Glomerular visceral epithelial cell (primary cell): ENCODE results near the gene GUCA2A.
"Not testable (repeated sequence)": the region's sequence is repeated elsewhere in the genome, so short reads cannot be mapped to it uniquely, and the experiment has no call there.

Source experiments
- DNase-seq: peaks from one replicate; pipeline ENCODE4 v3.0.0-alpha.2; 2016; ENCODE audit errors: extremely low spot score

The GUCA2A gene, protein sequence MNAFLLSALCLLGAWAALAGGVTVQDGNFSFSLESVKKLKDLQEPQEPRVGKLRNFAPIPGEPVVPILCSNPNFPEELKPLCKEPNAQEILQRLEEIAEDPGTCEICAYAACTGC

DNA sequence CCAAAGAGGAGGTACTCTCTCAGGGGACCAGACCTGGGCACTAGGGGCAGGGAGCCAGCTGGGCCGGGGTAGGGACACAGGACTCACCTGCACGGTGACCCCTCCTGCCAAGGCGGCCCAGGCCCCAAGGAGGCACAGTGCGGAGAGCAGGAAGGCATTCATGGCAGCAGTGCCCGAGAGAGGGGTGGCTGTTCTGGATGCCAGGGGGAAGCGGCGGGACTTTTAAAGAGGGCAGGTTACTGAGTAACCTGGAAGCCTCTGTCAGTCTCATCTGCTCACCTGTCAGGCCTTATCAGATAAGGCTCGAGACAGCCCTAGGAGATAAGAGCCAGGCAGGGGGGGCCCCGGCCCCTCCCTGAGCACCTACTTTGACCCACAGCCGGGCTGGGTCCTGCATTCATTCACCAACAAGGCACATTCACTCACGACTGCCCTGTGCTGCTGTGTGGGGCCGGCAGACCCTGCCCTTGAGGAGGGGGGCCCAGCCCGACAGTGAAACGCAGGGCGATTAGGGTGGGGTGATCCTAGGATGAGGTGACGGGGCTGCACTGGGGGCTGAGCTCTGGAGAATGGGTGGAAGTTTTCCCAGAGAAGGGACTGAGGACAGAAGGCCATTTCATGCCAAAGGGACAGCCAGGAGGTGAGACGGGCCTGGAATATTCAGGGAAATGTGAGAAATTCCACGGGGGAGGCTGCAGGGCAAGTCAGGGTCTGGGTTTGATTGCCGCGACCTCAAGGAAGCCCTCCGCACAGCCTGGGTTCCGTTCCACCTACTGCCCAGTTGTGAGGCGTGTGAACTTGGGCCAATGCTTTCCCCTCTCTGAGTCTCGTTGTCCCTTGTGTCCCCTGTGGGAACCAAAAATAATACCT lies at the start of gene GUCA2A:
GUCA2A (minus strand) TSS at position 195 of the 870 bp plus-strand sequence; CDS start at position 162, 33 bp downstream.
- DNase-seq: no peak

DNA sequence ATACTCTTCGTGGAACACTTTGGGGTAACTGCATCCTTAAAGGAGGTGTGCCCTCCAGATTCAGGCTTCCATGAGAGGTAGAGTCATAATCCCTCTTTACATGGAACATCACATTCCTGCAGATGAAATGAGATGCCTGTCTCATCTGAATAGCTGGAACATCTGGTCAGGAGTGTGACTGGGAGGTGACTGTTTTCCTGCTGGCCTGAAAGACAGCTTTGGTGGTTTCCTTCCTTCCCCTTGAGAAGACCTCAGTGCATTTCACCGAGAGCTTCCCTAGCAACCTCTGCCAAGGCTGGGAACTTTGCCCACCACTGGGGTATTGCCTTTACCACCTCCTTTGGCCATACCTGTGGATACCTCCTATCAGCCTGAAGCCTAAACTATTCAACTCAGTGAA lies 46.7 kb upstream of the GUCA2A start:
- DNase-seq: no peak

DNA sequence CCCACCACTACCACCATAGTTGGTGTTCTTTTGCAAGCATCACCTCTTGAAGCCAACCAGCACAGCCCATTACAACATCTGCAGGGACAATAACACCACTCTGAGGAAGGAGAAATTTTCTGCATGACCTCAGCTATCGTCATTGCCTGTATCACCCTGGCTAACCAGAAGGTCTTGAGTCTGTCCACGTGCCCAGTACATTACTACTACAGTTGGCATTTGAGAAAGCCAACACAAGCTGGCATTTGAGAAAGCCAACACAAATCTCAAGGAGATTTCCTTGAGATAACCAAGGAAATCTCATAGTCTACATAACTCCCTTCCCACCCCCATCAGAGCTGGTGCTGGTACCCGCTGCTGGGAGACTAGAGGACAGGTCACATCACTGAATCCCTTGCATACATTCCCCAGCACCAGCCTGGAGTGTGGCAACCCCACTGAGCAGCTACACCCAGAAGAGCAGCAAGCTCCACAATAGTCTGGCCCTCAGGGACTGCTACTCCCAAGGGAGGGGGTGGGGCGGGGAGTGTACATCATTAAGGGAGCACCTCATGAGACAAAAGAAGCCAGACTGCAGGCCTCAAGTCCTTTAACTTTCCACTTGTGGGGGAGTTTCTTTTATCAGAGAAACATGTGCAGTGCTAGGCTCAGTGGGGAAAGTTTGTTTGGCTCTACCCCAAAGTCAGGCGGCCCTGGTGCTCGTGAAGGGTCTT lies 46.0 kb upstream of the GUCA2A start:
- no peak for DNase-seq

DNA sequence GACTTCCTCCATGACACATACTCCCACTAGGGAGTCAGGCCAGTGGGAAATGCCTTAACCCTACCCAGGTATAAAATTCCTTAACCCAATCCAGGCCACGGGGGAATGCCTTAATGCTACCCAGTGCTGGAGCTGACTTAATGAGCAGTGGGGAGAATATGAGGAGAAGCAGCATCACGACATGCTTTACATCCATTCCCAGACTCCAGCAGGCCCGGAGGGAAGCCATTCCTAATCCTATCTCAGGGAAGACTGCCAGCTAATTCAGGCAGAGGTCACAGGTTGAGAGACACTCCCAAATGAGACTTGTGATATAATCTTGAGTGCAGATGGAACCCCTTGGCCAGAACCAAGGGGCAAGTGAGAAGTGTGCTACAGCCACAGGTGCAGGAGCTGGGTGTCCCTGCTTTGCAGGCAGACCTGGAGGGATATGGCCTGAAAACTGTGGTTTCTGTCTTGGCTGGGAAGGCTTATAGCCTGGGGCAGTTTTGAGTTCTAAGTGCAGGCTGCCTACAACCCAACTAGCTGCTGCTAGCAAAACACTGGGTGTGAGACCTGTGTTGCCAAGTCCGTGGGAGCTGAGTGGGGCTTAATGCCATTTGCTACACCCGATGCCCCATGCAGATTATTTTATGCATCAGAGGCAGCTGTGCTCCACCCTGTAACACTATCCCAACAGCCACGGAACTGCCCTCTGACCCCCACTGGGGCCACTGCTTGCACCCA lies 45.1 kb upstream of the GUCA2A start:
- no peak for DNase-seq

DNA sequence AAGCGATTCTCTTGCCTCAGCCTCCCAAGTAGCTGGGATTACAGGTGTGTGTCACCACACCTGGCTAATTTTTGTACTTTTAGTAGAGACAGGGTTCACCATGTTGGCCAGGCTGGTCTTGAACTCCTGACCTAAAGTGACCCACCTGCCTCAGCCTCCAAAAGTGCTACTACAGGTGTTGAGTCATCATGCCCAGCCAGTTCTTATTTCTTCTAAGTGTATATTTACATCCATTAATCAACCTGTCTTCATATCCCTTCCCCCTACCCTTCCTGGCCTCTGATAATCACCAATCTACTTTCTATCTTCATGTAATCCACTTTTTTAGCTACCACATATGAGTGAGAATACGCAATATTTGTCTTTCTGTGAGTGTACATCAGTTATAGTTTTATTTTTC lies 42.4 kb upstream of the GUCA2A start:
- DNase-seq: not testable (repeated sequence)

DNA sequence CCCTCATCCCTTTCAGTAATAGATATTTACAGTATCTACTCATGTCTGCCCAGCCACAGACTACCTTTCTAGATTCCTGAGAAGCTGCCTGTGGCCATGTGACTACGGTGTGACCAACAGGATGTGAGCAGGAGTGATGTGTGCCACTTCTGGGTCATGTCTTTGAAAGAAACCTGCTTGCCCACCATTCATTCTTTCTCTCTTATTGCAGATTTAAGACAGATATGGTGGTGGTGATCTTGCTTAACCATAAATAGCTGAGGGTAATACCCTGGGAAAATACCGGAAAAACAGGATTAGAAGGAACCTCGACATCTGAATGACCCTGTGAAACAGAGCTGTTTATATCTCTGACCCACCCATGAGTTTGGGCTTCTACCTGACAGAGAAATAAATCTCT lies 41.6 kb upstream of the GUCA2A start:
- DNase-seq: no peak

DNA sequence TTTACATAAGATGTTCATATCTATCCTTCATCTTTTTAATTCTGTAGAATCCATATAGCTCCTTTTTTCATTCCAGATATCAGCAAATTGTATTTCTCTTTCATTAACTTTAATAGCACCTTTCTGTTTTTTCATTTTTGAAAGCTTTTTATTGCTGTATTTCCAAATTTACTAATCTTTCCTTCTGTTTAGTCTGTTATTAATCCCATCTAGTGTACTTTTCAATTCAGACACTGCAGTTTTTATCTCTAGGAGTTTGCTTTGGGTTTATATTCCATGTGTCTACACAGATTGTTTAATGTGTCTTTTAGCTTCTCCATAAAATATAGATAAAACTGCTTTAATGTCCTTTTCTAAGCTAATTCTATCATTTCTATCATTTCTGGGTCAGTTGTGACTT lies 37.4 kb upstream of the GUCA2A start:
- DNase-seq: no peak

DNA sequence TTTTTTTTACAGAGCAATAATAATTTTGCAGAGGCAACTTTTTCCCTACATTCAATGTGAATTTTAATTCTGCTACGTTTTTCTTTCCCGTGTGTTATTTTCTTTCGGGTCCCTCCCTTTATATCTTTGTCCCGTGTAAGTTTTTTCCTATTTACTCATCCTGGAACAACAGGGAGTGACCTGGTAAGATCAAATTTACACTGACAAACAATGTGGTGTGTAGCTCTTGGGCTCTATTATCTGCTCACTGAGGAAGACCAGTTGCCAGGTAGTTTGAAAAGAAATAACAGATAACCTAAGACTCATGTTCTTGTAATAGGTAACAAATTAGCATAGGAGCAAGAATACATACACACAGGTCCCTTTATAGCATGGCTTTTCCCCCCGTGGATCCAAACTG lies 33.7 kb upstream of the GUCA2A start:
- no peak for DNase-seq

DNA sequence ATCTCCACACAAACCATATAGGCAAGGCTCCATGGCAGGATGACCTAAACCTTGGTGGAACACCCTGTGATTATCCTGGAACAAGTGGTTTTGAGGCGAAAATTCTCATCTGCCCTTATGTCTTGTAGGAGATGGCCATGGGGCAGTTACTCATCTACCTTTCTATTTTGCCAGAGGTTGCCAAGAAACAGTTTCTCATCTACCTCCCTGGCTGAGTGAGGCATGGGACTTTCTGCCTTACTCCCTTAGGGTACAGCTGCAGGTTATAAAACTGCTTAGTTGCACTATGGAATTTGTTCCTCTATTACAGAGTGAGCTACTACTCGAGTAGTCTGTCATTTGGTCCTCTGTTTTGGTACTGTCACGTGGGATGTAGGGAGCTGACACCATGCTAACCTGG lies 31.3 kb upstream of the GUCA2A start:
- DNase-seq: no peak

DNA sequence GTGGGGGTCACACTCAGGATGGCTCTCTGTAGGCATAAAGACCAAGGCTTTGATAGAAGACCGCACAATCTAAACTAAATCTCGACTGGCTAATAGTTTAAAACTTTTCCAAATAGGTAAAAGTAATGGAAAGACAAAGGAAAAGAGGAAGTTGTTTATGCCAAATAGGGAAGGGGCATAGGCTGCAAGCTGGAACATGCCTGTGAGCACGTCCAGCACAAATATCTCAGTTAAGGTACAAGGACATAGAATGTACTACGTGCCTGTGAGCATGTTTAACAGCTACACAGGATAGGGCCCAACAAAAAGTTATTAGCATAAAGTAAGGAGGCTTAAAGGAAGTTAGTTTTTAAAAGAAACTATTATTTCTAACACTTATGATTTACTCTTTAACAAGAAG lies 27.6 kb upstream of the GUCA2A start:
- DNase-seq: no peak

DNA sequence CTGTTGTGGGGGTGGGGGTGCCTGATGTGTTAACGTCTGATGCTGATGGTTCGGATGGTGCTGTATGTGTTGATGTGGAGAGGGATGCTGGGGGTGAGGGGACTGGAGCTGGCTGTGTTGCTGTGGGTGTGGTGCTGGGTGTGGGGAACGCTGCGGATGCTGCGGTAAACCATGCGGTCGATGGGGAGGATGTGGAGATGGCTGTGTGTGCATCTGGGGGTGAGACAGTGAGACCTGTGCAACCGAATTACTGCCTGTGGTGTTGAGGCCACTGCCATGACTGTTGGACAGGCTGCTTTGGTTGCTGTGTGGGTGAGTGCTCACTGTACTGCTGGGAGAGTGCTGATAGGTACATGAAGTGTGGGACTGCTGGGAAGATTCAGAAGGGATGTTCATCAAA lies 26.8 kb upstream of the GUCA2A start:
- DNase-seq: no peak

DNA sequence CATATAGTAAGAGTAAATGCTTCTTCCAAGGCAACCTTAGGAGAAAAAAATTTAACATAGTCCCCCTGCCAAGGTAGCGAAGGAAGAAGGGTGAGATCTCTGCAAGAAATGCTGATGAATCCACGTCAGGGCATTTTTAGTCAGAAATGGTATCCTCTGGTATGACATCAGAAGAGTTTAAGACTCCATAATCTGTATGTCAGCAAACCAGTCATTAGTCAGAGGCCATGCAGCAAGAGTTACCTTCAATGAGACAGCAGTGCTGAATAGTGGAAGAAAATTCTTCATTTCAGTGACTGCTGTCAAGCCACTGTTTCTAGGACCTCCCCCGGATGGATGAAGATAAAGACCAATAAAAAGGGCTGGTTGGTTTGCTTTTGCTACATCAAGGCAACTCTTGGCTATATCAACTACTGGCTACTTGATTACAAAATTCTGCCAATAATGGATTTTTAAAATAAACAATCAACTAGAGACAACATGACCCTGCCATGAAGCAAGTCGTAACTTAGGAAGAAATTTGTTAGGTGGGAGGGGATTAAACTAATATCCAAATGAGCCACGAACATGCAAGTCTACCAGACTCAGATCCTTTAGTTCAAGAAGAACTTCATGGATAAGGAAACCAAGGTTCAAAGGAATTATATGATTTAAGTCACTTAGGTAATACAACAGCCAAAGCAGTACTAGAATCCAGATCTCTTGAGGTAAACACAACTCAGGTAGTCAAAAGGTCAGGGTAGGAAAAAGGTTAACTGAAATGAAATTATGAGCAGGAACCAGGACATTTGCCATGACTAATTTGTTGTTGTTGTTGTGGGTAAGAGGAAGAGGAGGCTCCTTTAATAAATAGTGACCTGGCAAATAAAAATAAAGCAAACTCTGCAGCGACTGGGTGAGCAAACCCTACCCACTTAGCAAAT lies 25.6 kb upstream of the GUCA2A start:
- DNase-seq: no peak

DNA sequence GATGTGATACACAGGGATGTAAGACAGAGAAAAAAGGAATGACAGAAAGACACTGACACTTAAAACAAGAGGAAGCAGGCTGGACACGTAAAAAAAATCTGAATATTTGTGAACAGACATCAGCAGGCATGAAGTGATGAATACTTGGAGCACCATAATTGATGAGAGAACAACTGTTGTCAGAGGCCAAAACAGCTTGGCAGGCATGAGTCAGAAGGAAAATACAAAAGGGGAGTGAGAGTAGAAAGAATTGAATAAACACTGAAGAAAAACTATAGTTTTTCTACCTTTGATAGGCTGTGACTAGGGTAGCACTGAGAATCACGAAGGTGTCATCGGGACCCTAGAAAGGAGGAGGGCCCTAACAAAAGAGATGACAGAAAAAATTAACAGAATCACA lies 21.6 kb upstream of the GUCA2A start:
- no peak for DNase-seq

DNA sequence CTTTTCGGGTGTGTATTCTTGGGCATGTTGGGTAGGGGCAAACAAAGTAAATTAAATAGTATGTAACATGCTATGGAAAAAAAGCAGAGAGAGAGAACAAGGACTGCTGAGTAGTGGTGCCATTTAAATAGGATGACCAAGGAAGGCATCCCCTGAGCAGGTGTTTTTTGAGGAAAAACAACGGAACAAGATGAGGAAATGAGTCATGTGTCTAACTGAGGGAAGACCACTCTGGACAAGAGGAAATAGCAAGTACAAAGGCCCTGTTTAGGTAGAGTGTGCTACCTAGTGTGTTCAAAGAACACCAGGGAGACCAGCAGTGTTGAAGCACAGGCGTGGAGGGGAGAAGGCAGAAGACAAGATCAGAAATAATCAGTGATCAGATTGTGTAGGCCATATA lies 20.1 kb upstream of the GUCA2A start:
- DNase-seq: no peak

DNA sequence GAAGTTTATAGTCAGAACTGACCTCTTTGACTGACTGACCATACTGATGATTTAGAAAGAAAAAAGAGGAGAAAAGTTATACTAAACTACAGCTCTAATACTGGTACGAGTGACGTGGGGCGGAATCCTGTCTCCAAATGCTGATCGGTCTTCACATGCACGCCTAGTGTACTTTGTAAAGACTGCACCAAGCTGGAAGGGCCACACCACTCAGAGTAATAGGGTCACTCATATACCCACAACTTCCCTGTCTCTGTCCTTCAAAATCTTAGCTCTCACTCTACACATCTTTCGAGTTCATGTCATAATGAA lies 19.4 kb upstream of the GUCA2A start:
- no peak for DNase-seq

DNA sequence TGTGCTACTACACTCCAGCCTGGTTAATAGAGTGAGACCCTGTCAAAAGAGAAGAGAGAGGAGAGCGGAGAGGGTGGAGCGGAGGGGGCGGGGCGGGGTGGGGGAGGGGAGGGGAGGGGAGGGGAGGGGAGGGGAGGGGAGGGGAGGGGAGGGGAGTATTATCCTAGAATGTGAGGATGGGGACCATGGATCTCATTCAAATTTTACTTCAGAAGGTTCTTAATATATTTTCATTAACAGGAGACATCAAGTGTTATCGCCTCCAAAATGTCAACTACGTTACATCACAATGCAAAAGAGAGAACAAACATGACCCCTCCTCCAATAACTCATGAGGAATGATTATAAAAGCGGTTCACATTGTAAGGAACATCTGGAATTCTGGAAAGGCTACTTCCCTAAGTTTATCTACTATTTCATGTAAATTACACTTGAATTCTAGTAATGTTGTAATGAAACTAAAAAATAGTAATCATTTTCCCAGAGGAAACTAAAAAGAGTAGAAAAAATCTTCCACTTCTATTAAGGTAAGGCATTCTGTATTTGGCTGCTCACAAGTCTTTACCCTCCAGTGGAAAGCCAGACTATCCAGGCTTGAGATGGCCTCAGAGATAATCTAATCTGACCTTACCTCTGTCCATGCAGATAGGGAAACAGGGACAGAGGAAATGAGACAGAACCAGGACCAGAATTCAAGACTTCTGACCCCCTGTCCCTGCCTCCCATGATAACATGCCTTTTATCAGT lies 18.8 kb upstream of the GUCA2A start:
- no peak for DNase-seq

DNA sequence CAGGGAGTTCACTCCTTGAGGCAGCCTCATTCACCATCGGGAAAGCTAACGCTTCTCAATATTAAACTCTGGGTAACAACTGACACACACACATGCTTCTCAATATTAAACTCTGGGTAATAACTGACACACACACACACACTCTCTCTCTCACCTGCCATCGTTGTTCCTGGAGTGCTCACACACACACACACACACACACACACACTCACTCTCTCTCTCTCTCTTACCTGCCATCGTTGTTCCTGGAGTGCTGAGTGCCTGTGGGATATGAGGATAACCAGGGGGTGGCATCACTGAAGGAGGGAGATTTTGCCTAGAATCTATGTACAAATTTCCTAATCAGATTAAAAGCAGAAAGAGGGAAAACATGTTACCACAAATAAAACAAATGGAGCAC lies 17.1 kb upstream of the GUCA2A start:
- no peak for DNase-seq

DNA sequence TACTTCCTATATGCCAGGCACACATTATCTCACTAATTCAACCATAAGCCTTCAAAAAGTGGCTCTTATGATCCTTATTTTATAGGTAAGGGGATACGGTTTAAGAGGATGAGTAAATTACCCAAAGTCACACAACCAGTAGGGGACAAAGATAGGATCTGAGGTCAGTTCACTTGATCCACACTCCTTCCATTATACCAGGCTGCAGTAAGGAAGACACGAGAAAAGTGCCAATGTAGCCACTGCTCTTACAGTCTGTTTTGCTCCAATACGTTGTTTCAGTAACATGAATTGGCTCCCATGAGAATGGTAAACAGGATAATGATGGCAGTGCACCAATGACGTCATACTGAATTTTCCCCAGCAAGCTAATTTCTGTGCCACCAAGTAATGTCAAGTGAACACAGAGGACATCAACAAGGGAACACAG lies 15.4 kb upstream of the GUCA2A start:
- DNase-seq: no peak

DNA sequence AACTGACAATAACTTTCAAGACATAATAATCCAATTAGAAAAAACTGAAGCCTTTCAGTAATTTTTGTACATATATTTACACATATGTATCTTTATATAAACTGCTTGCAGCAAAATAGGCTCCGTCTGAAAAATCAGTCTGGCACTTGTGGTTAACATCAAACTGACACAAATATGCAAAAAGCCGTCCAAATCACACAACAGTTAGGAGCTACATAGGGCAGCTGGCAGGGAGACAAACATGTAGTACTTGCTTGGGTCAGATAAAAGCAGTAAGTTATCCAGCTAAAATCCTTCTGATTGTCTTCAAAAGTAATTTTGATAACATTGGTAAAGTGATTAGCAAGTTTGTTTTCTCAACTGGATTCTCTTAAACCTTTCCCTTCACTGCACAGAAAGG lies 14.7 kb upstream of the GUCA2A start:
- no peak for DNase-seq

DNA sequence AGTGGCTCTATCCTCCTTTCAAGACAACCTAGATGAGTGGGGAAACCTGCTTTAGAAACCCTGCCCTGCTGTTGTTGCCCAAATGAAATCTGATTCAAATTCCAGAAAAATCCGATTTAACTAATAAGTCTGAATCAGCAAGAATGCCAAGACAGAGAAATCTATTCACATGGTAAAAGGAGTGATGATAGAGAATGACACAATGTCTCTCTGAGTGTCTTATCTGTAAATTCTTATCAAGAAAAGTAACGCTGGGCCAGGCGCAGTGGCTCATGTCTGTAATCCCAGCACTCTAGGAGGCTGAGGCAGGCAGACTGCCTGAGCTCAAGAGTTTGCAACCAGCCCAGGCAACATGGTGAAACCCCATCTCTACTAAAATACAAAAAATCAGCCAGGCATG lies 13.7 kb upstream of the GUCA2A start:
- DNase-seq: no peak

DNA sequence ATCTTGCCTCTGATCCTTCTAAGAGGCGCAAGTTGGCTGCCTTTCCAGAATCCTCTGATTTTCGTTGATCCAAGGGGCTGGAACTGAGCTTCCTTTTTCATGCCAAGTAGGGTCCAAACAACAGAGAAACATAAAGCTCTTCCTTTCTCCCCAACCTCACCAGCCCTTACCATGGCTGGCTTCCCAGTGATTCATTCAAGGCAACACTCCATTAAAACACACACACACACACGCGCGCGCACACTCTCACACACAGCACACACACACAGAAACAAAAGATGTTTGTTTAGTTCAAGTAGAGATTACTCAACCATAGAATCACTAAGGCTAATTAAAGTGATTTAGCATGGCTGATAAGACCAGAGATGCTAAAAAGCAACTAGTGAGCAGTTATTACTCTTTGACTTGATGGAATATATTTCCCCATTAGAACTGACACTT lies 13.0 kb upstream of the GUCA2A start:
- peak; percentile 42 for DNase-seq
